ENCODE results near the gene ASXL3. TPM values are rescaled to one million over a fixed set of nuclear protein-coding genes. Genes with fewer than 3 reads are reported as not detected.

The ASXL3 gene
- total RNA-seq, 1 donor from 2014 or later: 8.2 TPM

GRCh38 chr18:33745871-33746545 is 168.0 kb downstream of the ASXL3 start:
- H3K36me3 ChIP-seq (ENCODE audit: insufficient read depth, low read length): no peaks in the 10 kb centered on the region
- Mint-ChIP-seq H3K4me3 (ENCODE audit: unreplicated experiment) (no peak overlapping the region), H3K9me3 (ENCODE audit: unreplicated experiment) (no peaks in the 10 kb centered on the region), H3K4me1 (ENCODE audit: low read depth, unreplicated experiment) (peaks cover 4% of the 10 kb centered on the region), H3K27me3 (ENCODE audit: low read depth, unreplicated experiment) (no peaks in the 10 kb centered on the region), H3K36me3 (ENCODE audit: low read depth, unreplicated experiment) (peaks cover 21% of the 10 kb centered on the region), H3K27ac (ENCODE audit: unreplicated experiment) (no peak overlapping the region)
- no peak for TF ChIP-seq EZH2 (IDR thresholded peaks at IDR 0.05; ENCODE audit: insufficient read depth, low read length)
- no peak for TF ChIP-seq CTCF (IDR thresholded peaks at IDR 0.05; ENCODE audit: insufficient read depth, low read depth, low read length)
- H3K27me3 ChIP-seq (ENCODE audit: insufficient read depth, low read length): no peaks in the 10 kb centered on the region
- H4K20me1 ChIP-seq (ENCODE audit: insufficient read depth, low read length): no peaks in the 10 kb centered on the region
- no peak overlapping the region for H2AFZ ChIP-seq (ENCODE audit: low read depth, low read length)
- no peaks in the 10 kb centered on the region for H3K79me2 ChIP-seq (ENCODE audit: insufficient read depth, low read length)
- no peak overlapping the region for H3K27ac ChIP-seq (ENCODE audit: low read depth, low read length)
- no peak for DNase-seq (ENCODE audit: low read depth)
- H3K9ac ChIP-seq (ENCODE audit: low read length): no peak overlapping the region
- no peak overlapping the region for H3K4me3 ChIP-seq (ENCODE audit: insufficient read depth, low read depth, low read length)
- peak overlapping the region; percentile 53 for H3K4me2 ChIP-seq (ENCODE audit: low read length)
- H3K9me3 ChIP-seq (ENCODE audit: insufficient read depth, low read depth, low read length): no peaks in the 10 kb centered on the region
- no peak for FAIRE-seq
- no peaks in the 10 kb centered on the region for H3K4me1 ChIP-seq (ENCODE audit: insufficient read depth, low read length)

GRCh38 chr18:33749834-33750233 is 171.8 kb downstream of the ASXL3 start:
- peak overlapping the region; percentile 30 for H2AFZ ChIP-seq (ENCODE audit: low read depth, low read length)
- no peaks in the 10 kb centered on the region for H3K4me1 ChIP-seq (ENCODE audit: insufficient read depth, low read length)
- no peak overlapping the region for H3K4me2 ChIP-seq (ENCODE audit: low read length)
- Mint-ChIP-seq H3K36me3 (ENCODE audit: low read depth, unreplicated experiment) (peaks cover 5% of the 10 kb centered on the region), H3K4me3 (ENCODE audit: unreplicated experiment) (no peak overlapping the region), H3K27ac (ENCODE audit: unreplicated experiment) (peak overlapping the region; percentile 58), H3K27me3 (ENCODE audit: low read depth, unreplicated experiment) (no peaks in the 10 kb centered on the region), H3K4me1 (ENCODE audit: low read depth, unreplicated experiment) (peaks cover 4% of the 10 kb centered on the region), H3K9me3 (ENCODE audit: unreplicated experiment) (no peaks in the 10 kb centered on the region)
- FAIRE-seq (no peak), DNase-seq (ENCODE audit: low read depth) (no peak)
- TF ChIP-seq CTCF (IDR thresholded peaks at IDR 0.05; ENCODE audit: insufficient read depth, low read depth, low read length) (no peak), EZH2 (IDR thresholded peaks at IDR 0.05; ENCODE audit: insufficient read depth, low read length) (no peak)
- no peak overlapping the region for H3K9ac ChIP-seq (ENCODE audit: low read length)
- H3K9me3 ChIP-seq (ENCODE audit: insufficient read depth, low read depth, low read length): no peaks in the 10 kb centered on the region
- no peak overlapping the region for H3K4me3 ChIP-seq (ENCODE audit: insufficient read depth, low read depth, low read length)
- no peaks in the 10 kb centered on the region for H3K36me3 ChIP-seq (ENCODE audit: insufficient read depth, low read length)
- H3K27me3 ChIP-seq (ENCODE audit: insufficient read depth, low read length): no peaks in the 10 kb centered on the region
- no peak overlapping the region for H3K27ac ChIP-seq (ENCODE audit: low read depth, low read length)
- H3K79me2 ChIP-seq (ENCODE audit: insufficient read depth, low read length): no peaks in the 10 kb centered on the region
- no peaks in the 10 kb centered on the region for H4K20me1 ChIP-seq (ENCODE audit: insufficient read depth, low read length)

GRCh38 chr18:33750366-33750765 is 172.3 kb downstream of the ASXL3 start:
- H3K36me3 ChIP-seq (ENCODE audit: insufficient read depth, low read length): no peaks in the 10 kb centered on the region
- H3K9ac ChIP-seq (ENCODE audit: low read length): no peak overlapping the region
- H3K4me3 ChIP-seq (ENCODE audit: insufficient read depth, low read depth, low read length): no peak overlapping the region
- H3K4me1 Mint-ChIP-seq (ENCODE audit: low read depth, unreplicated experiment): peaks cover 4% of the 10 kb centered on the region
- H3K27ac ChIP-seq (ENCODE audit: low read depth, low read length): no peak overlapping the region
- no peaks in the 10 kb centered on the region for H3K79me2 ChIP-seq (ENCODE audit: insufficient read depth, low read length)
- peaks cover 4% of the 10 kb centered on the region for H3K4me1 ChIP-seq (ENCODE audit: insufficient read depth, low read length)
- no peak overlapping the region for H3K4me2 ChIP-seq (ENCODE audit: low read length)
- H3K36me3 Mint-ChIP-seq (ENCODE audit: low read depth, unreplicated experiment): no peaks in the 10 kb centered on the region
- TF ChIP-seq CTCF (IDR thresholded peaks at IDR 0.05; ENCODE audit: insufficient read depth, low read depth, low read length) (no peak), EZH2 (IDR thresholded peaks at IDR 0.05; ENCODE audit: insufficient read depth, low read length) (no peak)
- no peaks in the 10 kb centered on the region for H3K9me3 ChIP-seq (ENCODE audit: insufficient read depth, low read depth, low read length)
- no peaks in the 10 kb centered on the region for H4K20me1 ChIP-seq (ENCODE audit: insufficient read depth, low read length)
- H2AFZ ChIP-seq (ENCODE audit: low read depth, low read length): no peak overlapping the region
- H3K27ac Mint-ChIP-seq (ENCODE audit: unreplicated experiment): no peak overlapping the region
- no peaks in the 10 kb centered on the region for H3K9me3 Mint-ChIP-seq (ENCODE audit: unreplicated experiment)
- no peak for DNase-seq (ENCODE audit: low read depth)
- no peak overlapping the region for H3K4me3 Mint-ChIP-seq (ENCODE audit: unreplicated experiment)
- H3K27me3 Mint-ChIP-seq (ENCODE audit: low read depth, unreplicated experiment): no peaks in the 10 kb centered on the region
- no peak for FAIRE-seq
- no peaks in the 10 kb centered on the region for H3K27me3 ChIP-seq (ENCODE audit: insufficient read depth, low read length)
